Activated T-cell treated with anti-CD3 and anti-CD28 coated beads, Interleukin-2, amount 50 U/mL, for 24 hours (primary cell): ENCODE results near the gene HES7.

Source experiments
- DNase-seq: peaks from one replicate; pipeline ENCODE4 v3.0.0-alpha.2; 2020
- H3K27ac Mint-ChIP-seq: 2 replicates; pipeline ENCODE4 v1.8.0; 2020; ENCODE audit warnings: mild to moderate bottlenecking, mixed read lengths
- H3K27me3 Mint-ChIP-seq: 2 replicates; pipeline ENCODE4 v1.8.0; 2020; ENCODE audit warnings: mixed read lengths
- H3K36me3 Mint-ChIP-seq: 2 replicates; pipeline ENCODE4 v1.8.0; 2020; ENCODE audit warnings: low read depth, mixed read lengths
- H3K4me1 Mint-ChIP-seq: 2 replicates; pipeline ENCODE4 v1.8.0; 2020; ENCODE audit warnings: low read depth, mixed read lengths
- H3K4me3 Mint-ChIP-seq: 2 replicates; pipeline ENCODE4 v1.8.0; 2020; ENCODE audit warnings: mild to moderate bottlenecking, moderate library complexity, mixed read lengths
- H3K9me3 Mint-ChIP-seq: 2 replicates; pipeline ENCODE4 v1.8.0; 2020; ENCODE audit warnings: mixed read lengths

HES7 gene

GRCh38 chr17:8150194-8151119 lies 26.6 kb upstream of the HES7 start:
- H3K9me3 Mint-ChIP-seq, result no peaks in the 10 kb centered on the region
- H3K27me3 Mint-ChIP-seq, result no peaks in the 10 kb centered on the region
- peaks cover 39% of the 10 kb centered on the region for H3K4me1 Mint-ChIP-seq
- no peak for DNase-seq
- peaks cover 59% of the 10 kb centered on the region for H3K36me3 Mint-ChIP-seq
- peak overlapping the region; percentile 91 for H3K4me3 Mint-ChIP-seq
- no peak overlapping the region for H3K27ac Mint-ChIP-seq

- H3K4me1 Mint-ChIP-seq, result peaks cover 39% of the 10 kb centered on the region
- no peak for DNase-seq
- peaks cover 66% of the 10 kb centered on the region for H3K36me3 Mint-ChIP-seq
- H3K27me3 Mint-ChIP-seq, result no peaks in the 10 kb centered on the region
- H3K27ac Mint-ChIP-seq, result no peak overlapping the region
- H3K9me3 Mint-ChIP-seq, result no peaks in the 10 kb centered on the region
- H3K4me3 Mint-ChIP-seq, result no peak overlapping the region
Measured at GRCh38 chr17:8149419-8150193, 25.7 kb upstream of the HES7 start.

- DNase-seq, result no peak
- Mint-ChIP-seq H3K4me3 (no peak overlapping the region), H3K4me1 (peaks cover 38% of the 10 kb centered on the region), H3K9me3 (no peaks in the 10 kb centered on the region), H3K36me3 (peaks cover 77% of the 10 kb centered on the region), H3K27ac (no peak overlapping the region), H3K27me3 (no peaks in the 10 kb centered on the region)
Measured at GRCh38 chr17:8148560-8148959, 24.7 kb upstream of the HES7 start.

- no peak for DNase-seq
- H3K4me1 Mint-ChIP-seq, result peaks cover 31% of the 10 kb centered on the region
- H3K36me3 Mint-ChIP-seq, result peaks cover 81% of the 10 kb centered on the region
- no peak overlapping the region for H3K4me3 Mint-ChIP-seq
- H3K9me3 Mint-ChIP-seq, result no peaks in the 10 kb centered on the region
- no peaks in the 10 kb centered on the region for H3K27me3 Mint-ChIP-seq
- H3K27ac Mint-ChIP-seq, result peak overlapping the region; percentile 40
Measured at GRCh38 chr17:8147805-8148404, 24.0 kb upstream of the HES7 start.

- H3K27ac Mint-ChIP-seq, result peak overlapping the region; percentile 40
Measured at GRCh38 chr17:8147141-8147804, 23.4 kb upstream of the HES7 start.

GRCh38 chr17:8146381-8147140 lies 22.7 kb upstream of the HES7 start:
- H3K4me1 Mint-ChIP-seq, result peaks cover 19% of the 10 kb centered on the region
- H3K9me3 Mint-ChIP-seq, result no peaks in the 10 kb centered on the region
- peak overlapping the region; percentile 33 for H3K27ac Mint-ChIP-seq
- no peak overlapping the region for H3K4me3 Mint-ChIP-seq
- no peak for DNase-seq
- H3K27me3 Mint-ChIP-seq, result no peaks in the 10 kb centered on the region
- H3K36me3 Mint-ChIP-seq, result peaks cover 89% of the 10 kb centered on the region

More at GRCh38 chr17:8147141-8147804, 23.4 kb upstream of the HES7 start:
- Mint-ChIP-seq H3K36me3 (peaks cover 87% of the 10 kb centered on the region), H3K4me3 (no peak overlapping the region), H3K9me3 (no peaks in the 10 kb centered on the region), H3K4me1 (peaks cover 25% of the 10 kb centered on the region), H3K27me3 (no peaks in the 10 kb centered on the region)
- no peak for DNase-seq

- no peaks in the 10 kb centered on the region for H3K27me3 Mint-ChIP-seq
- no peak overlapping the region for H3K27ac Mint-ChIP-seq
- peaks cover 14% of the 10 kb centered on the region for H3K4me1 Mint-ChIP-seq
- H3K36me3 Mint-ChIP-seq, result peaks cover 94% of the 10 kb centered on the region
- no peak for DNase-seq
- no peak overlapping the region for H3K4me3 Mint-ChIP-seq
- H3K9me3 Mint-ChIP-seq, result no peaks in the 10 kb centered on the region
Measured at GRCh38 chr17:8145811-8146210, 21.9 kb upstream of the HES7 start.

GRCh38 chr17:8144401-8145231 lies 20.7 kb upstream of the HES7 start:
- no peak overlapping the region for H3K27ac Mint-ChIP-seq
- H3K4me3 Mint-ChIP-seq, result no peak overlapping the region
- no peaks in the 10 kb centered on the region for H3K27me3 Mint-ChIP-seq
- peaks cover 3% of the 10 kb centered on the region for H3K4me1 Mint-ChIP-seq
- H3K36me3 Mint-ChIP-seq, result peaks cover 95% of the 10 kb centered on the region
- no peak for DNase-seq
- no peaks in the 10 kb centered on the region for H3K9me3 Mint-ChIP-seq

- Mint-ChIP-seq H3K4me3 (no peak overlapping the region), H3K27me3 (no peaks in the 10 kb centered on the region), H3K36me3 (peaks cover 91% of the 10 kb centered on the region), H3K27ac (no peak overlapping the region), H3K9me3 (no peaks in the 10 kb centered on the region), H3K4me1 (no peaks in the 10 kb centered on the region)
- DNase-seq, result no peak
Measured at GRCh38 chr17:8143581-8144400, 19.9 kb upstream of the HES7 start.

GRCh38 chr17:8142887-8143580 lies 19.1 kb upstream of the HES7 start:
- H3K4me1 Mint-ChIP-seq, result no peaks in the 10 kb centered on the region
- no peak overlapping the region for H3K27ac Mint-ChIP-seq
- H3K36me3 Mint-ChIP-seq, result peaks cover 83% of the 10 kb centered on the region
- no peak overlapping the region for H3K4me3 Mint-ChIP-seq
- no peak for DNase-seq
- no peaks in the 10 kb centered on the region for H3K9me3 Mint-ChIP-seq
- no peaks in the 10 kb centered on the region for H3K27me3 Mint-ChIP-seq

- Mint-ChIP-seq H3K4me3 (no peak overlapping the region), H3K27me3 (no peaks in the 10 kb centered on the region), H3K4me1 (no peaks in the 10 kb centered on the region), H3K9me3 (no peaks in the 10 kb centered on the region), H3K27ac (no peak overlapping the region), H3K36me3 (peaks cover 76% of the 10 kb centered on the region)
- no peak for DNase-seq
Measured at GRCh38 chr17:8142158-8142886, 18.4 kb upstream of the HES7 start.
